Stimulated activated CD8-positive, alpha-beta memory T cell treated with anti-CD3 and anti-CD28 coated beads, Interleukin-7, amount 100 ng/mL, for 48 hours (primary cell): ENCODE measurements around the gene TMEM143.
"Not testable (repeated sequence)": the region's sequence is repeated elsewhere in the genome, so short reads cannot be mapped to it uniquely, and the experiment has no call there.

Experiments
- DNase-seq, 2 donors: peaks; one replicate each; pipeline ENCODE4 v3.0.0-alpha.2; 2020; ENCODE audit warnings: low read depth in 1 of 2; ENCODE audit errors: extremely low read depth in 1 of 2

Gene TMEM143

DNA sequence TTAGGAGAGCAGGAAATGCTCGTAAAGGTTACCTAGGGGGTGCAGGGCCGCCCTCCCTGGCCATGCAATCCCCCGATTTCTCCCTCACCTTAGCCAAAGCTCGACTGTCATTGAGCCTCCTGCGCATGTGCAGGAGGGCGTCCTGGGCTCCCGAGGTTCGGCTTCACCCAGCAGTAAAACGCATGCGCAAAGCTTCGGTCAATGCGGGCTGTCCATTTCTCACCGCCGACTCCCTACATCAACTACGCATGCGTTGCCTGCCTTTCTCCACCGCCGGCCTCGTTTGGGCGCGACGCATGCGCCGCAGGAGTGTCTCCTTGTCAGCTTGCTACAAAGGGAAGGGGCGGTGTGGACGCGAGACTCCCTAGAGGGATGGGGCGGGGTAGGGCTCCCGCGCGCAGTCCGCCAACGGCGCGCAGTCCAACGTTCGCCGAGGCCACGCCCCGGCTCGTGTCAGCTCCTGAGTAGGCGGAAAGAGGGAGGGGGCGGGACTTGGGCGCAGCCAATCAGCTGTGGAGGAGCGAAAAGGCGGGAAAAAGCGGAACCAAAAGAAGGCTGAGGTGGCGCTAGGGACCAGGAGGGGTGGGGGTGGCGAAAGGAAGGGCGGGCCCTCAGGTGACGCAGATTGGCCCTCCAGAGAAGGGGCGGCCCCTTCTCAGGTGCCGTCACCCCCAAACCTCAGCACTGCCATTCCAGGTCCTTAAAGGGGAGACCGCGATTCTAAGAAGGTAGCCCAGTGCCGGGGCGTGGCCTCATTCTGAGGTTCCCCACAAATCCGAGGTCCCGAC, at the start of gene TMEM143, which contains the start of gene SYNGR4:
TSS of gene TMEM143 (minus strand) at position 131 of the 788 bp plus-strand sequence. CDS start at position 111, 20 bp downstream.
TSS of gene SYNGR4 (plus strand) at position 558 of the 788 bp plus-strand sequence. CDS start 1,476 bp downstream, outside the sequence.
- peak; percentile 97 to 98 for DNase-seq

GRCh38 chr19:48405850-48406249, 42.1 kb upstream of the TMEM143 start:
- DNase-seq = no peak

- DNase-seq = no peak
Measured at GRCh38 chr19:48405010-48405659, 41.4 kb upstream of the TMEM143 start.

DNA sequence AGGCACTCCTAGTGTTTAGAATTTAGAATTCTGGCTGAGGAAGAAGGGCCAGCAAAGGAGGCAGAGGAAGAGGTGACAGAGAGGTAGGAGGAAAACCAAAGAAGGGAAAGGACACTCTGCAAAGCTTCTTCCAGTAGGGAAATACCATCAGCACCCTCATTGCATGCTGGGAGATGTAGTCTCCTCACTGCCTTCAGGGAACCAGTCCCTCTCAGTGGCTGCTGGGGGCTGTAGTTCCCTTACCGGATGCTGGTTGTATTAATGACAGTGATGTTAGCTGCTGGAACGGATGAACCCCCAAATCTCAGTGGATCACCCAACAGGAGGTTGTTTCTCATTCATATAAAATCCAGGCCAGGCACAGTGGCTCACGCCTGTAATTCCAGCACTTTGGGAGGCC, 39.9 kb upstream of the TMEM143 start:
- DNase-seq = no peak

GRCh38 chr19:48401287-48401686, 37.5 kb upstream of the TMEM143 start:
- DNase-seq = no peak

DNA sequence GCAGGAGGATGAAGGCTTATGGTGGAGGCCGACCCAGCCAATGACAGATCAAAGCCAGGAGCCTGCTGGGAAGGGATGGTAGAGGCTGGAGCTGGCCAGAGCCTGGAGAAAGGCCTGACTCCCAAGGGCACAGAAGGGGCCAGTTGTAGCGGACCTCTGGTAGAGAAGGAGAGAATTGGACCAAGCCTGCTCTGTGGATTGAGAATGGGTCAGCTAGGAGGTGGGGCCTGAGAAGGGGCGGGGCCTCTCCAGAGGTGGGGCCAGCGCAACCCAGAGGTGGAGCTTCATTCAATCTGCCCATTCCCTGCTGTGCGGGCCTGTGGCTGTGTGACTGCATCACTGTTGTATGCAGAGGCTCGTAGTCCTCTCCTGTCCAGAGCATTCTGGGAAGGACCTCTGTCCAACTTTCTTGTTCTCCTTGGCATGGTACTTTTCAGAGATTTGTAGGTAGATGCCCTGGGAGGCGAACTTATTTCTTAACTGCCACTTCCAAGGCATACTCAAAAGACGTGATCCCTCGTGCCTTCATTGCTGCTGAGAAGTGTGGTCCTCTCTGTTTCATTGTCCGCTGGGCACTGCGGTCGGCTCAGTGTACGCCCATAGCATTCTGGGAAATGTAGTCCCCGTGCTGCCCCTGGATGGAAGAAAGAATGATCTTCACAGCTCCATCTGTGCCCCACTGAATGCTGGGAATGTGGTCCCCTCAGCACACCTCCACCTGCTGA, 36.4 kb upstream of the TMEM143 start:
- DNase-seq = no peak

- DNase-seq = peak; percentile 65 to 79
Measured at GRCh38 chr19:48398375-48399235, 34.9 kb upstream of the TMEM143 start.

GRCh38 chr19:48398102-48398374, 34.3 kb upstream of the TMEM143 start:
- DNase-seq = no peak

DNA sequence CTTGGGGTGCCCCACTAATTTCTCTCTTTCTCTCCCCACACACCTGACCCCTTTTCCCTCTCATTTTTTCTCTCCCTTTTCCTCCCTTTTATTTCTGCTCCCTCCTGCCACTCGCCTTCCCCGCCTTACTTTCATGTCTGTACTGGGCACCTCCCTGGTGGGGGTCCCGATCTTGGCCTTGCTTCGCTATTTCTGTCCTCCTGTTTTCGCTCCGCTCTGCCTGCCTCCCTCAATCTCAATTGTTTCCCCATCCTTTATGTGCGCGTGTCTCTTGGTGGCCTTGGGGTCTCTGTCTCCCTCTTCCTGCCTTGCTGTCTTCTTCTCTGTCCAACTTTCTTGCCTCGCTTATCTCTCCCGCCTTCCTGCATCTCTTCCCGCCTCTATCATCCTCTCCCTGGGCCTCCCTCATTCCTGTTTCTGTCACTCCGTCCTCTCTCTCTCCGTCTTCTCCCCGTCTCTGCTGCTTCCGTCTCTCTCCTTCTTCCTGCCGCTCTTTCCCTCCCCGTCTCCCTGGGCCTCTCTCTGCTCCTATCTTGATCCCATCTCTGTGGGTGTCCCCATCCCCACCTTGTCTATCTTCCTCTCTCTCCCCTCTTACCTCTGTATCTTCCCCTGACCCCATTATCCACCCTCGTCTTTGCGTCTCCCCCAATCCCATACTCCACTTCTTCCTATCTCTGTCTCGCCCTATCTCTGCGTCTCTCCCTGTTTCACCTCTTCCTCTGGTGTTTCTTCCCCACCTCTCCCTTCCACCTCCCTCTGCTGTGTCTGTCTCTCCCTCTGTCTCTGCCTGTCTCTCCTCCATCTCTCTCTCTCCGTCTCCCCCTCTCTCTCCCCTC, 33.7 kb upstream of the TMEM143 start:
- no peak for DNase-seq

DNA sequence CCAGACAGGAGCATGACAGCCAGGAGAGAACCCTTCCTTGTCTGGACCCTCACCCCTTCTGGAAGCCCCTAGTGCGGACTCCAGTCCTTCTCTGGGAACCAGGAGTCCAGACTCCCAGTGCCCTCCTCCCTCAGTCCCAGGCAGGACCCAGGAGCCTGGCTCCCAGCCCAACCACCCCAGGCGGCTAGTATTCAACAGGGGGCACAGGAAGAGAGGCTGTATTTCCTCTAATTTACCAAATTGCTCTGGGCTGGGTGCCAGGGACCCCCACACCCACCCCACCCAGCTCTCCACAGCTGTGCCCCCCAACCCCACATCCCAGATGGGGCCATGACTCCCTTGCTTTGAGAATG, 33.1 kb upstream of the TMEM143 start:
- DNase-seq = no peak

GRCh38 chr19:48396016-48396823, 32.5 kb upstream of the TMEM143 start:
- no peak for DNase-seq

GRCh38 chr19:48395499-48395898, 31.8 kb upstream of the TMEM143 start:
- DNase-seq = no peak

GRCh38 chr19:48395170-48395455, 31.4 kb upstream of the TMEM143 start:
- no peak for DNase-seq

- no peak for DNase-seq
Measured at GRCh38 chr19:48394331-48395169, 30.8 kb upstream of the TMEM143 start.

- no peak for DNase-seq
Measured at GRCh38 chr19:48393559-48394330, 30.0 kb upstream of the TMEM143 start, which contains the start of gene GRIN2D. GRIN2D (plus strand) TSS chr19:48393668; CDS start chr19:48398393, 4,725 bp downstream.

GRCh38 chr19:48392860-48393558, 29.3 kb upstream of the TMEM143 start:
- DNase-seq = no peak

DNA sequence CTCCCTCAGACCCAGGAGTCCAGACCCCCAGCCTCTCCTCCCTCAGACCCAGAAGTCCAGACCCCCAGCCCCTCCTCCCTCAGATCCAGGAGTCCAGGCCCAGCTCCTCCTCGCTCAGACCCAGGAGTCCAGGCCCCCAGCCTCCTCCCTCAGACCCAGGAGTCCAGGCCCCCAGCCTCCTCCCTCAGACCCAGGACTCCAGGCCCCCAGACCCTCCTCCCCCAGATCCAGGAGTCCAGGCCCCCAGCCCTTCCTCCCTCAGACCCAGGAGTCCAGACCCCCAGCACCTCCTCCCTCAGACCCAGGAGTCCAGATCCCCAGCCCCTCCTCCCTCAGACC, 28.2 kb upstream of the TMEM143 start:
- not testable (repeated sequence) for DNase-seq
